Retina (tissue), 1 donor: ENCODE results near the gene ALKBH5.

ENCODE experiments used
- DNase-seq: peaks from one replicate; pipeline ENCODE4 v3.0.0-alpha.2; 2016

Gene ALKBH5

GRCh38 chr17:18247613-18248001 lies 64.0 kb downstream of the ALKBH5 start:
- DNase-seq: no peak

DNA sequence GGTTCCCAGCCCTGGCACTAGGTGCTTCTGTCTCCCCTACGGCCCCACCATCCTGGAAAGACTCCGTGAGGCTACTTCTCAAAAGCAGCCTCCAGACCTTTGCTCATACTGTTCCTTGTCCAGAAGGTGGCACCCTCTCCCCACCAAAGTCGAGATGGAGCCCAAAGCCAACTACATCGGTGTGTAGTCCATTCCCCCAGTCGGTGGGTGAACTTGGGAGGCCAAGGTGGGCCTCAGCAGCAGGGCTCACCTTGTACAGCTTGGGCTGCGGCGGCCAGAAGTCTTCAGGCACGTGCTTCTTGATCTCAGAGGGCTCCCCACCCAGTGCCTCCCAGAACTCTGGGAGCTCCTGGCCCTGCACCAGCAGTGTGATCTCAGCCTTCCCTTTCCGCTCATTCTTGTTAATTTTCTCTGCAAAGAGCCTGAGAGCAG lies 64.7 kb downstream of the ALKBH5 start:
- peak; percentile 72 for DNase-seq

DNA sequence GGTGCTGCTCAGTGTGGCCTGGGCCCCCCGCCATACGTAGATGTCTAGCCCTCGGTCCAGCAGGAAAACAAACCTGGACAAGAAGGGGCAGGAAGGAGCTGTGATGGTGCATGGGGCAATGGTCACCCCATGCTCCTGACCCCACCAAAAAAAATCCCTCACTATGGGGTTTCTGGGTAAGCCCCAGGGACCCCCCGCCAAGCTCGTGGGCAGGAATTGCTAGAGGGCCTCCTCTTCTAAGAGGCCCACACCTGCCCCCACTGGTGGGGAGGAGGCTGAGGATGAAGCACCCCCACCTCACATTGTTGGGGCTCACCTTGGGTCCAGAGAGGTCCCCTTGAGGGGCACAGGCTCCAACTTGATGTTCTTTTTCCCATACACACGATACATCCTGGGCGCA lies 65.2 kb downstream of the ALKBH5 start:
- DNase-seq: no peak

DNA sequence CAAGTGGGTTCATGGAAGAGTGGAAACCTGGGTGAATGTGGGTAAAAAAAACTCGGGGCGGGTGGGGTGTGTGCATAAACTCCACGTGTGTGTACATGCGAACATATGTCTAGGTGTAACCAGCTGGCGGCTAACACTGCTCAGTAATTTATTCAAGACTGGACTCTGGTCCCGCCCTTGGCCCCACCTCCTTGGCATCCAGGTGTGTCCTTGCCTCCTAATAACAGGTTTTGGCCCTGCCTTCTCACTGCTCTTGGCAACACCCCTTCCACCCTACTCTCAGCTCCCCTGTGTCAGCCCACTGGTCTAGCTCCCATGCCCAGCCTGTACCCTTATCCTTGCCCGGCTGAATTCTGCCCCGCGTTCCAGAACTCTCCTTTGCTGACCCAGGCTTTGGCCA lies 66.6 kb downstream of the ALKBH5 start:
- DNase-seq: no peak

- DNase-seq: no peak
These were observed 67.1 kb downstream of the ALKBH5 start for GRCh38 chr17:18250708-18251107.

- no peak for DNase-seq
These were observed 67.6 kb downstream of the ALKBH5 start for GRCh38 chr17:18251204-18251603.

GRCh38 chr17:18252160-18252559 lies 68.5 kb downstream of the ALKBH5 start:
- DNase-seq: no peak

DNA sequence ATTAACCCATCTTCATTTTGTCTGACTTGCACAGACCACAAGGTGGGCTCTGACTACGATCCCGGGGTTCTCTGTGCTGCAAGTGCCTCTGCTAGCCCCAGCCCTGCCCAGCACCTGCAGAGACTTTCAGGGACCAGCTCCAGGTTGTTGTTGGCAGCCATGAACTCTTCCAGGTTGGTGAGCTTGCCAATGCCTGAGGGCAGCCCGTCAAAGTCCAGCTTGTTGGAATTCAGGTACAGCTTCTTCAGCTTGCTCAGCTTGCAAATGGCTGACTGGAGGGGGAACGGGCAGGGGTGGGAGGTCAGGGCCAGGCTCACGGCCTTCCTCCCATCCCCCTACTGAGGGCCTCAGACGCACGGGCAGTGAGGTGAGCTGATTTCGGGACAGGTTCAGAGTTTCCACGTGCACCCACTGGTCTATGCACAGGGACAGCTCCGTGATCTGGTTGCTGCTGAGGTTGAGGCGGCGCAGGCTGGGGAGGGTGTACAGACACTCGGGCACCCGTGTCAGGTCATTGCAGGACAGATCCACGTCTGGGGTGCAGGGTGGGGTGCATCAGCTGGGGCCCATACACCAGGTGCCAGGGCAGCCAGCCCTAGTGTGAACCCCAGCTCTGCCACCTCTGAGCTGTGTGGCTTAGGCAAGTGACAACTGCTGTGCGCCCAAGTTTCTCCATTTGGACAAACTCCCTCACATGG lies 69.7 kb downstream of the ALKBH5 start:
- DNase-seq: no peak

DNA sequence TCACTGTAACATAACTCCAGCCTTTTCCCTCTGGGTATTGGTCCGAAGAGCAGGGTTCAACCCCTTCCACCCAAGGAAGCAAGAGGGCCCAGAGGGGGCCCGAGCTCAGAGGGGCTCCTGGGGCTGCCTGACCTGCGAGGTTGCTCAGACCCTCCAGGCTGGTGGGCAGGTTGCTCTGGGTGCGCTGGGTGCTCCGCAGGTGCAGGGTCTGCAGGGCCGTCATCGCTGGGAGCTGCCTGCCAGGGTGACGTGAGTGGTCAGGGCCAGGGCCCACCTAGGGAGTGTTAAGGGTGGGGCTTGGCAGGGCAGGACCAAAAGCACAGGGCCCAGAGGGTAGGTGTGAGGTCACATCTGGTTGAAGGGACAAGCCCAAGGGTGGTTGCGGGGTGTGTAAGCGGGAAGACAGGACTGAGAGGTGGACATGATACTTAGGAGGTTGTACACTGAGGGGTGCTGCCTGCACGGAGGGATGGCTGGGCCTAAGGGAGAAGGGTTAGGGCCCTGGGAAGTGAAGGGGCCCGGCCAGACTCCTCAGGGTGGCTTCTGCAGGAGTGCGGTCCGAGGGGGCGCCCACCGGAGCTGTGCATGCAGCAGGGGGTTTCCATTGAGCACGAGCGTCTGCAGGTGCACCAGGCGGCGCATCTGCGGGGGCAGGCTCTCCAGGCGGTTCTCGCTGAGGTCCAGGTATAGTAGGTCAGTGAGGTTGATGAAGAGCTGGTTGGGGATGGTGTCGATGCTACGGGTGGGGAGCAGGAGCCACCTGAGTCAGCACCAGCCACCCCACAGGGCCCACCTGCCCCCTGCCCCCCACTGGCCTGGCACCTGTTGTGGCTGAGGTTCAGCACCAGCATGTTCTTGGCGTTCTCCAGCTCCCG lies 70.6 kb downstream of the ALKBH5 start:
- DNase-seq: no peak

DNA sequence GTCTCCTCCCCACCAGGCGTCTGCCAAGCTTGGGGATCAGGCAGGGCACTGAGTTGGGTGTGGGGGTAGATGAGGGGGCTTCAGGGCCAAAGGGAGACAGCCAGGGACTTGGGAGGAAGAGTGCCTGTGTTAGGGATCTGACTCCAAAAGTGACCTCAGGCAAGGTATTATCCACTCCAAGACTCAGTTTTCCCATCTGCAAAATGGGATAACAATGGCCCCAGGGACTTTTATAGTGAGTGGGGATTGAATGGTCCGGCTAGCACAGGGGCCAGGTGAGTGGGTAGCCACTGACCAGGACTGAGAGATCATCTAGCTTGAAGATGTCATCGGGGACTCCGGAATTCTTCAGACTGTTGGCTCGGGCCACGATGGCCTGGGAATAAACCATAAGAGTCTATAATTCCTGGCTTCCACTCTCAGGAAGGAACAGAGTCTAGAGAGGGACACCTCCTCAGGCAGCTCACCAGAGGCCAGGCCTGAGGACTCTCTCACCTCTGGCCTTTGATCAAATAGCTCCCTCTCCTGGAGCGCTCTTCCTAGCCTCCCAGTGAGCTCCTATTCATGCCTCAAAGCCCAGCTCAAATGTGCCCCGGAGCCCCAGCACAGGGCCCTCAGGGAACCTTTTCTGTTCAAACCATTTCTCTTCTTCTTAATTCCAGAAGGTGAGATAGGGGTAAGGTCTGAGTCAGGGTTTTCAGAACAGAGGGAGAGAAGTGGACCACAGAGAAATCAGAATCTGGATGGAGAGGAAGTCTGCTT lies 71.4 kb downstream of the ALKBH5 start:
- no peak for DNase-seq

DNA sequence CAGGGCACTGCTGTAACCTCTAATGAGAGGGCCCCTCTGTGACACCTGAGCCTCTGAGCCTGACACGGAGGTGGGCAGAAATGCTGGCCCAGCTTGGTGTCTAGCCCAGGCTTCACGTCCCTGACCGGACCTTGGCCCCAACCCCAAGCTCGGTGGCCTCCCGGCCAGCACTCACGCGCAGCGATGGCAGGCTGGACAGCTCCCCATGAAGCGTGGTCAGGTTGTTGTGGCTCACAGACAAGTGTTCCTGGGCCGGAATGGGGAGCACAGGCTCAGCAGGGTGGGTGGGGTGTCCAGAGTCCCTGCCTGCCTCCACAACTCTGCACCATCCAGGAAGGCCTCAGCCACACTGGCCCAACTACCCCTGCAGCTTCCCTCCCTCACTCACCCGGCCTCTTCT lies 72.7 kb downstream of the ALKBH5 start:
- DNase-seq: no peak

DNA sequence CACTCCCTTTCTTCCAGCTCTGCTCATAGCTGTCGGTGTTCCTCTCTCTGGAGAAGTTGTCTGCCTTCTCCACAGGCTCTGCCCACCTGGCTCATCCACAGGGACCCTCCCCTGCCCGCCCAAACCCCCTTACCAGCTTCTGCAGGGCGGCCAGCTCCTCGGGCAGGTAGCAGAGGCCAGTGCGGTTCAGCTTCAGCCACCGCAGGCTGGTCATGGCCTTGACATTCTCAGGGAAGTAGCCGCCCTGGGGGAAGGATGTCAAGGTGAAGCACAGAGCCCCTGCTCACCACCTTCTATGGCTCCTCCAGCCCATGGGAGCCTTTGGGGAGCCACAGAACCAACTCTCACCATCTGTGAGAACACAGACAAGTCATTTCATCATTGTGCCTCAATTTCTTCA lies 73.1 kb downstream of the ALKBH5 start:
- DNase-seq: no peak

GRCh38 chr17:18257268-18257981 lies 73.8 kb downstream of the ALKBH5 start:
- DNase-seq: no peak

DNA sequence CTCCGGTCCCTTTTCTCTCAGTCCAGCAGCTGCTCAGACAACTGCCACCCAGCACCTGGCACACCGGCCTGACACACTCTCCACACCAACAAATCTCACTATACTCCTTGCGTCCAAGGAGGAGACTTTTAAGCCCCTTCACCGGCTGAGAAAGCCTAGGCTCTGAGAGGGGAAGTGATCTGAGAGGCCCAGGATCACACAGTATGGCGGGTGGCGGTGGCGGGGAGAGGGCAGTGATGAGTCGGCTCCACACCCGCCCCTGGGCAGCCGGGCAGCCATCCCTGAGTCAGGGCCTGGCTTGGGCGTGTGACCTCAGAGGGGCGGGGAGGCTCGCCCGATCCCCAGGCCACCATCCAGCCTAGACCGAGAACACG lies 74.3 kb downstream of the ALKBH5 start:
- DNase-seq: peak; percentile 81

GRCh38 chr17:18258356-18259038 lies 74.9 kb downstream of the ALKBH5 start, which contains the start of gene FLII:
TSS of gene FLII (minus strand) at chr17:18258738. CDS start at chr17:18258690, 48 bp downstream.
- DNase-seq: peak; percentile 83
